ENCODE data around the gene SIGLEC15. TPM values are rescaled to one million over a fixed set of nuclear protein-coding genes. Genes with fewer than 3 reads are reported as not detected.
"Not testable (repeated sequence)": the region's sequence is repeated elsewhere in the genome, so short reads cannot be mapped to it uniquely, and the experiment has no call there.

Gene SIGLEC15
- total RNA-seq, 1 experiment from 2014 or later = 3.5 TPM

DNA sequence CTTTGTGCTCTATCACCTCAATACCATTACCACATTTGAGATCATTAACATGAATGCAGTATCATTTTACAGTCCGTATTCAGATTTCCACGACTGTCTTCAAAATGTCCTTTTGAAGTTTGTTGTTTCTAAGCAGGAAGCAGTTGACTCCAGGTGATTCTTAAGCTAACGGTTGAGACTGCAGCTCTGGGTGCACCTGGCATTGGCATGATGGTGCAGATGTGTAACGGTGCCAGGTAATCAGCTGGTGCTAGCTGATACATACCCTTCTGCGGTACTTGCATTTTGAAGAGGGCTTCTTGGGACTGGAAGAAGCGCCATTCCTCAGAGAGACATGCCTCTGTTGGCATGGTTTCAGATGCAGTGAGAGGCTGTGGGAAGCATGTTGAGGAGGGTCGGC, 19.5 kb downstream of the SIGLEC15 start:
- DNase-seq (ENCODE audit: low spot score) = no peak

DNA sequence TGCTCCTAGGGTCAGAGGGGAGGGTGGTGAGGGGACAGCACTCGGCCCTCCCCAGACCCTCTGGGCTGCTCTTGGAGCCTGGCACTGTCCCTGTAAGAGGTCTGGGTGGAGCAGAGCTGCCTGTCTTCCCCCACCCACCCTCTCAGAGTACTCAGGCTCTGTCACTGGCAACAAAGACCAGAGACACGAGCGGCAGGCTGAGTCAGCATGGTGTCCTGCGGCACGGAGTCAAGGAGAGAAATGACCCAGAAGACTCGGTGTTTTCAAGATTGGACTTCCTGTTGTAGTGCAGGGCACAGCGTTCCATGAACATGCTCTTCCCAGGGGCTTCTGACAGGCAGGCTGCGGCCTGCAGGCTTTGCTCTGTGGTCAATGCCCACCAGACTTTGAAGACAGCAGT, 19.9 kb downstream of the SIGLEC15 start:
- no peak for DNase-seq (ENCODE audit: low spot score)

DNA sequence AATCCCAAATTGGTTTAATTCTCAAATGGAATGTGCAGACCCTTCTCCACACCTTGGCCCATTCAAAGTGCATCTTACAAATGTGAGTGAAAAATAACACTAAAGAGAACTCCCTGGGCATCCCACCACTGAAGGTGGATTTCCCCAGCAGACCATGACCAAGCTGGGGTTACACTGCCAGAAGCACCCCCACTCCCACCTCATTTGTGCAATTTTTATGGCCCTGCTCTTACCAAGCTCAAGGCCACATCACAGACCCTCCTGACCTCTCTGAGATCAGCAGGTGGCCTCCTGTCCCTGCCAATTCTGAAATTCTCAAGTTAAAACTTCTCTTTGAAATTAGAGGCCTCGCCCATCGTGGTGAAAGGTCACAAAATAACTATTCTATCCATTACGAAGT, 21.6 kb downstream of the SIGLEC15 start:
- no peak for DNase-seq (ENCODE audit: low spot score)

DNA sequence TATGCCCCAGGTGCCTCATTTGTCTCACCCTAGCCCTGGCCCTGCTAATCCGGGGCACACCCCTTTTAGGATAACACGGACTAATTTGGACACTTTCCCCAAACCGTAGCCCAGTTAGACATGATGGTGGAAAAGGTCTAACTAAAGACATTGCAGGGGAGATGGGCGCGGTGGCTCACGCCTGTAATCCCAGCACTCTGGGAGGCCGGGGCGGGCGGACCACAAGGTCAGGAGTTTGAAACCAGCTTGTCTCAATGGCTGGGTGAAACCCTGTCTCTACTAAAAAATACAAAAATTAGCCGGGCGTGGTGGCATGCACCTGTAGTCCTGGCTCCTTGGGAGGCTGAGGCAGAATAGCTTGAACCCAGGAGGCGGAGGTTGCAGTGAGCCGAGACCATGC, 23.2 kb downstream of the SIGLEC15 start:
- DNase-seq (ENCODE audit: low spot score) = not testable (repeated sequence)

DNA sequence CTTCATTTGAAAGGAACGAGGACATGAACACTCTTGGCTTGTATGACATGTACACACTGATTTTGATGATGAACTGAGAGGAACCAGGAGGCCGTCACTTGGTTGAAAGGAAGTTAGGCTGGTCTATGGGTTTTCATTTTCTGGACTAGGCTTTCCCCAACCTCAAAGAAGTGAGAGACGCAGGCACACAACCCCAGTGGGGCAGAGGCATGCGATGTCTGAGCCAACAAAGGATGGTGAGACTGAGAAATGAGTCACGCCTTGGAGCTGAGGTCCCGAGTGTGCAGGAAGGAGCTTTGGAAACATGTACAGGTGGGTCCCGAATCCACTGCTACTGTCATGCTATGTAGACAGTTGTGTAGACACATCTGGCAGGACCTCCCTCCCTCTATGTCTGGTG, 24.1 kb downstream of the SIGLEC15 start:
- no peak for DNase-seq (ENCODE audit: low spot score)

DNA sequence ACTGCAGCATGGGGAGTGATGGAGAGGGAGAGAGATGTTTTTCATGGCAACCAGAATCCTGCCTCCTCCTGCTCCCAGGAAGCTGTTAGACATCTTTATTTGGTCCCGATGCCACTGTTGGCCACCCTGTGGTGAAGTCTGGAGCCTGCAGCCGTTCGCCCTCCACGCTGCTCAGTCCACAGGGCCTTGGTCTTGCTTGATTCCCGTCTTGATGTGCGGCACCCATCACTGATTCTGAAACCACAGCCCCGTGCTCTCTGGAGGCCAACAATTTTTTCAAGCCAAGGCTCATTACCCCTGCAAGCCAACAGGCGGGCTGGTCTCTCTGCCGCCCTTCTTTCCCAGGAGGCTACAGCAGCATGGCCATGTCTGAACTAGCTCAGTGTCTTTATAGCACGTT, 24.5 kb downstream of the SIGLEC15 start:
- DNase-seq (ENCODE audit: low spot score) = no peak

DNA sequence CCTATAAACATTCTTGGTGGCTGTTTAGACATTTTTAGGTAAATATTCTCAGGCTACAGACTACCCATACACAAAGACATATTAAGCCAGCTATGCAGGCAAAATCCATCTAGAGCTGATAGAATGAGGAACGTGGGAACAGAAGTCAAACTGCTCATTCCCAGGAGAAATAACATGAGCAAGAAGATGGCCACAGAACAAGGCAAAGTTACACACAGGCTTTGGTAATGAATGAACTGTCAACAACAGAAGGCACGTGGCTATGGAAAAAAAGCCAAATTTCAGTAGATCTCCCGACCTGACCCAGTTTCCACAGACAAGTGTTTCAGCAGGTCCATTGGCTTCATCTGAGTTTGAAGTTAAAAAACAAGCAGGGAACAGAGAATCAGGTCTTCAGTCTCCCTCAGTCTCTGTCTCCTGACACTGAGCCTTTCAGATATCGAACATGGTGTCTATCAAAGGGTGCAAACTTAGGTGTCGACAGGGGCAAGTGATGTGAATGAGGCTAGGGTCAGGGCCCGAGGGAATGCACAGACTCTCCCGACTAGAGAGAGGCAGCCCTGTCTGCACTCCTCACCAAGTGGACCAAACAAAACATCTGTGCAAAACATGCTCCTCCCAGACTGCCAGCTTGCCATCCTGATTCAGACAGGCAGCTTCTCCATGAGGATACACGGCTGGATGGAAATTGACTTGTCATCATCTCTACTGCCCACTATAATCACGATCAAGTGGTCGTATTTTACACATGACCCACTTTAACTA, 25.9 kb downstream of the SIGLEC15 start:
- no peak for DNase-seq (ENCODE audit: low spot score)

DNA sequence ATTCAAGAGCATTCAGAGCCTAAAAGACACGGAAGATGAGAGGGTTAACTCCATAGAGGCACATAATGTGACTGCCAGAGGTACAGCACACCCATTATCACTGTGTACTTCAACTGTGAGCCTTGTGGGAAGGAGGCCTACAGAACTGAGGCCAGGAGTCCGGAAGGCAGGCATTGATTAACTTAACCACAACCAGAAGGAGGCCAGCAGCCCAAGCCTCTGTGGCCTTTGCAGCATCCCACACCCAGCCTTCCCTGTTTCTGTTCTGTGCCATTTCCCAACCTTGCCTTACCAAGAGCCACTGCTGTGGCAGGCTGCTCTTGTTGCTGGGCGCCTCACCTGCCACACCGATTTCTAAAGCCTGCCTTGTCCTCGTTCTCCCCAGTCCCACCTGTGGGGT, 27.2 kb downstream of the SIGLEC15 start:
- DNase-seq (ENCODE audit: low spot score) = no peak

DNA sequence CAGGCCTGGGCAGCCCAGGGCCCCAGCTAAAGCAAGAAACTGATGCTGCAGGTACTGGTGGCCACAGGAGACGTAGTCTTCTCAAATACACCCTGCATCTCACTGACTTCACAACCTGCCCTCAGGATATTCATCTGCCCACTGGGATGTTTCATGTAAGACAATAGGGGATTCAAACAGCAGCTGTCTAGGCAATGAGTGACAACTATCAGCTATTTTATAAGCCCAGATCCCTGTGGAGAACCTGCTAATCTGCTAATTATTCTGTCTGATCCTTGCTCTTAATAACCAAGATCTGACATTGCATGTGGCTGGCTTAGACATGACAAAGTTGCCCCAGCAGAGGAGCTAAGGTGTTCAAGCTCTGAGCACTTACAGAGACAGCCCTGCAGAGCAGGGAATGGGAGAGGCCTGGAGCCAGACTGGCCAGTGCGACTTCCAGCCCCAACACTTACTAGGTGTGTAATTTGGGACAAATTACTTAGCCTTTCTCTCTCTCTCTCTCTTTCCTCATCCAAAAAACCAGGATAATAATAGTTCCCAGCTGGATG, 28.6 kb downstream of the SIGLEC15 start:
- no peak for DNase-seq (ENCODE audit: low spot score)

DNA sequence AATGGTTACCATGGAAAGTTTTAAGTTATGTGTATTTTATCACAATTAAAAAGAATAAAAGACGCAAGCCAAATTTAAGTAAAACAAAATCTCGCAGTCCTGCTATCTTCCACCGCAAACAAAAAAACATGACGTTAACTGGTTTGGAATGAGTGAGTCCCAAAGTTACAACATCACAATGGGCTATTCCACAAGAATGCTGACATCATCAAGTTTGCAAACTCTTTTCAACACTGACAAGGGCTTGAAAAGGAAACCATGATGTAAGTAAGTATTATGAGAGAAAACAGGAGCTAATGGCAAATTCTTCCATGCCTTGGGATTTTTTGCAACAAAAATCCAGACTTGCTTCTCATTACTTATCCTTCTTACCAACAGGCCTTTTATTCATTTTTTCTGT, 31.1 kb downstream of the SIGLEC15 start:
- DNase-seq (ENCODE audit: low spot score) = no peak

DNA sequence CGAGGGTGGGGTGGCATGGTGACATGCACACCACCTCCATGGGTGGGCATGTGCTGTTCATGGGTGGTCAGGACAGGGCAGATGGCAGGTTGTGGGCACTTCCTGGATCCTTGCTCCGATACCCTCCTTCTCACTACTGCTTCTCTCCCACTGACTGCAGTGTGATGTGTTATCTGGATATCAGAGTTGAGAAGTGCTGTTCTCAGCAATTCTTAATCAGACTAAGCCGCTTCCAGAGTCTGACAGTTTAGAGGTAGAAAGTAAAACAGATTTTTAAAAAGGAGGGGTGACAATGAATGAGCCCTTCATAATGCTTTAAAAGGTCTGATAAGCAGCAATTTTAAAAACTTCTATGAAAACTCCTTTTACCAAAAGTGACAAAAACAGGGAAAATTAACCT, 33.9 kb downstream of the SIGLEC15 start:
- no peak for DNase-seq (ENCODE audit: low spot score)

DNA sequence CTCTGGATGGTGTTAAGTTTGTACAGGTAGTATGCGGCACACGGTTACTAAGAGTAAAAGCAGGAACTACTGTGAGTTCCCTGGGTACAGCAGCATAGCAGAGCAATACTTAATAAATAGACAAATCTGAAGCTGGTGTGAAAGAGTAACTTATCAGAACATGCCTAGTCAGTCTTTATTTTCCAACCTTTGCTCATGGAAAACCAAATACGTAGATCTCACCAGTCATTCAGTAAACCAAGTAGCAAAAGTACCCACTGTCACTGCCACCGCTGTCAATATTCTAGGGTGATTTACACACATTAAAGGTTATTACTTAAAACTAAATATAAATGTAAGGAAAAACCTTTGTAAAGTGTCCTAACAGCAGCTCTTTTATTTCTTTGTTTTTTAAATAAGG, 35.0 kb downstream of the SIGLEC15 start:
- DNase-seq (ENCODE audit: low spot score) = no peak

DNA sequence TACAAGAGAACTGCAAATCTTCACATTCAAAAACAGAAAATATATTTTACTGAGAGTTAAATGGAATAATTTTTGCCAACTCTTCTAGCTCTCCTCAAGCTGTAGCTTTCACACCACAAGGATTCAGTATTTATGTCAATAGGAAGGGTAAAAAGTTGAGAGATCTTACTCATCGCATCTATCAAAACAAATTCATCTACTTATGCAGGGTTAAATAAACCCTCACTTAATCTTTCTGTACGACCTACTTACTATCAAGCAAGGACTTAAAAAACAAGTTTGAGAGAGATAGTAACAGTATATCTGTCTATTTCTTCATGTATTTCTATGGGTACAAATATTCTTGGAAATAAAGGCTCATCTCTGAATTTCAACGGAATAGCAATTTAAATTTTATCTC, 35.5 kb downstream of the SIGLEC15 start:
- no peak for DNase-seq (ENCODE audit: low spot score)

DNA sequence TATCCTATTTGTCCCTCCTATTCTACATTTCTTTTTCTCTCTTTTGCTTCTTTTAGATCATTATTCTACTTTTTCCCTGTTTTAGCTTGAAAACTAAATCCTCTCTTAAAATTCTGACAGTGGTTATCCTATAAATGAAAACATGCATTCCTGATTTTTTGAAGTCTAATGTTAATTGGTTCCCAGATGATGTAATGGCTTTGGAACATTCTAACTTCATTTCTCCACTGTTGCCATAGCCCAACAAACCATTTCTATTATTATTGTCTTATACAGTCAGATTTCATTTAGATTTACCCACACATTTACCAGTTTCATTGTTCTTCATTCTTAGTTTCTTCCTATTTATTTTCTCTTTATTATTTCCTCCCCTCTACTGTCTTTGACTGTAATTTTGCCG, 36.5 kb downstream of the SIGLEC15 start:
- no peak for DNase-seq (ENCODE audit: low spot score)

DNA sequence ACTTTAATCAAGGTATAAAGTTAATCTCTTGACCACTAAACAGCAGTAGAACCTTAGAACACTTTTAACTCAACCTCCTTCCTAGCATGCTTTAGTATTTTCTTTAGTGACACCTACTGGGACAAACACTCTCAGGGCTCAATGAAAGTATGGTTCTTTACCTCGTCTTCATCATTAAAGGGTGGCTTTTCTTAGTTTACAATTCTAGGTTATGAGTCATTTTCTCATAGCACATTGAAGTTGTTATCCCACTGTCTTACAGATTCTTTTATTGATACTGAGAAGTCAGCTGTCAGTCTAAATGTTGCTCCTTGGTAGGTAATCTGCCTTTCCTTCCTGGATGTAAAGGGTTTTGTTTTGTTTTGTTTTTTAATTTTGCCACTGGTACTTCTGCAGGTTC, 38.0 kb downstream of the SIGLEC15 start:
- no peak for DNase-seq (ENCODE audit: low spot score)

DNA sequence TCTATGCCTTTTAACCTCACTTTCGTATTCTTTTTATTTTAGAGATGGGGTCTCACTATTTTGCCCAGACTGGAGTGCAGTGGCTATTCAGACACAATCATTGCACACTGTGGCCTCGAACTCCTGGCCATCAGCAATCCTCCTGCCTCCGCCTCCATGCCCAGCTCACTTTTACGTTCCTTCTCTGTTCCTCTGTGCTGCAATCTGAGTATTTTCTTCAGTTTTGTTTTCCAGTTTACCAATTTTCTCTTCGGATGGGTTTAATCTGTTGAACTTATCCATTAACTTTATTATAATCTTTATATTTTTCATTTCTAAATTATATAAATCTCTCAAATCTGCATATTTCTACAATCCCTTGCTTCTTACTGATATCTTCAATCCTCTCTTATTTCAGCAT, 38.6 kb downstream of the SIGLEC15 start:
- DNase-seq (ENCODE audit: low spot score) = no peak

DNA sequence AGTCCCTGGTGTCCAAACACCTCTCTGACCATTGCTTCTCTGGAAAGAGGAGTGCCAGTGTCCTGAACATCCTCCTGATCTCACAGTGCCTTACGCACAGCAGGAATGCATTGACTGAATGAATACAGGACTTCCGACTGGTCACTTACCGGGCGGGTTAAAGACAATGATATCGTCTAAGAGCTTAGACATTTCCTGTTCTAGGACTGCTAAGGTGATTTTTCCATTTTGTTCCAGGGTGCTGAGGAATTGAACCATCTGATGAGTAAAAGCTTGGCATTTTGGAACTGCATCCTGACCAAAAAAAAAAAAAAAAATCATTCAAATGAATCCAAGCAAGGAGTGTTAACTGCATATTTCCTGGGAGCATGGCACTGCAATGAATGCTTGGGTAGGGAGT, 40.0 kb downstream of the SIGLEC15 start:
- DNase-seq (ENCODE audit: low spot score) = no peak

DNA sequence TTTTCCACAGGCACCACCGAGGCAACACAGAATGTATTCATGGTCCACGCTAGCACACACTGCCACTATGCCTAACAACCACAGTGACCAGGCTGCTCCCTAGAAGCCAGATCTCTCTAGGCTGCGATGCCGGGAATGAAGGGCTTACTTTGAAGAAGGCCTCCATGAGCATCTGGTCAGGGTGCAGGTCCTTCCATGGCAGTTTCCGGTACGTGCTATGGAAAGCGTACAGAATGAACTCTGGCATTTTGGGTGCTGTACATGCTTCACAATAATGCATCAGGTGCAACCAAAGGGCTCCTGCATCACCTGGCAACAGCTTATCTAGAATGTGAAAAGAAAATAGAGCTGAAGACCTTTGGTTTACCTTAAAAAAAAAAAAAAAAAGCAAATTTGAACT, 44.9 kb downstream of the SIGLEC15 start:
- DNase-seq (ENCODE audit: low spot score) = no peak

DNA sequence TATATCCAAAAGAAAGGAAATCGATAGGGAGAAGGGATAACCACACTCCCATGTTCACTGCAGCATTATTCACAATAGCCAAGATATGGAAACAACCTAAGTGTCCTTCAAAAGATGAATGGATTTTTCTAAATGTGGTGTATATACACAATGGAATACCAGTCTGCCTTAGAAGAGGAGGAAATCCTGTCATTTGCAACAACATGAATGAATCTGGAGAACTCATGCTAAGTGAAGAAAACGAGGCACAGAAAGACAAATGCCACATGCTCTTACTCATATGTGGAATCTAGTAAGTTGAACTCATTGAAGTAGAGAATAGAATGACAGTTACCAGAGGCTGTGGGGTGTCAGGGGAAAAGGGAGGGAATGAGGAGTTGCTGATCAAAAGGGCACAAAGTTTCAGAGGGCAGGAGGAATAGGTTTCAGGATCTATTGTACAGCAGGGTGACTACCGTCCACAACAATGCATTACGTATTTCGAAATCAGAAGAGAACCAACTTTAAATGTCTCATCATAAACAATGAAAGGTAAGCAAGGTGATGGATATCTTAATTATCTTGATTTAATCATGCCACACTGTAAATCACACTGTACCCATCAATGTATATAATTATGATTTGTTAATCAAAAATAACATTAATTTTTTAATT, 46.1 kb downstream of the SIGLEC15 start:
- no peak for DNase-seq (ENCODE audit: low spot score)

DNA sequence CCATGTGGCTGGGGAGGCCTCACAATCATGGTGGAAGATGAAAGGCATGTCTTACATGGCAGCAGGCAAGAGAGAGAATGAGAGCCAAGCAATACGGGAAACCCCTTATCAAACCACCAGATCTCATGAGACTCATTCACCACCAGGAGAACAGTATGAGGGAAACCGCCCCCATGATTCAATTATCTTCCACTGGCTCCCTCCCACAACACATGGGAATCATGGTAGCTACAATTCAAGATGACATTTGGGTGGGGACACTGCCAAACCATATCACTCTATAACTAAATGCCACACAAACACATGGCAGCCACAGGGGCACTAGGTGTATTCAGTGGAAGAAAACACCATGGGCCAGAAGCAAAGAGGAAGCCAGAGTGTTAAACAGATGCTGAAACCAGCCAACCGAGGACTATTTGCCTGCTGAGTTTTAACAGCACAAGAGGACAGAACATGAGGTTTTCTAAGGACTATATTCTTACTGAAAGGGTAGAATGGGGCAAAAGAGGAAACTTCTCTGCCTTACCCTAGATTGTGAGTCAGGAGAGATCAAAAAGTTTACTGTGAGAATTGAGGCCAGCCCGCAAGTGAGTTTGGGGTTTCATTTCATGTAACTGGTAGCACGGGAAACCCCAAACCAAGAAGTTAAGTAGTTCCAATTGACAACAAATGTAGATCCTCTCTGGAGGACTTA, 49.2 kb downstream of the SIGLEC15 start:
- no peak for DNase-seq (ENCODE audit: low spot score)

DNA sequence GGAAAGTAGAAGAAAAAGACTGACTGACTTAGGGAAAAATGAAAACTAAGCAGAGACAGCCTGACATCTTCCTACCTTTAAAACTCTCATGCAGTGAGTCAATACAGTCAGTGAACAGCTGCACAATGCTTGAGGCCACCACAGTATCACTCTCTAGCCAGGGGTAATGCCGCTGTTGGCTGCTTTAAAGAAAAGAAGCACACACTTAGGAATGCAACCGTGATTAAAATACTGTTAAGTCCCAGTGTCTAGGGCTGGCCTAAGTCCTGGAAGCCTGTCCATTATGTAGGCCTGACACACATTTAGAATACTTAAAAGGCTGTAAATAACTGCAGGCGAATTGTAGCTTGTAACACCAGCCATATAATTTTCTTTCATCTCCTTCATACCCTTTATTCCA, 50.7 kb downstream of the SIGLEC15 start:
- DNase-seq (ENCODE audit: low spot score) = no peak

DNA sequence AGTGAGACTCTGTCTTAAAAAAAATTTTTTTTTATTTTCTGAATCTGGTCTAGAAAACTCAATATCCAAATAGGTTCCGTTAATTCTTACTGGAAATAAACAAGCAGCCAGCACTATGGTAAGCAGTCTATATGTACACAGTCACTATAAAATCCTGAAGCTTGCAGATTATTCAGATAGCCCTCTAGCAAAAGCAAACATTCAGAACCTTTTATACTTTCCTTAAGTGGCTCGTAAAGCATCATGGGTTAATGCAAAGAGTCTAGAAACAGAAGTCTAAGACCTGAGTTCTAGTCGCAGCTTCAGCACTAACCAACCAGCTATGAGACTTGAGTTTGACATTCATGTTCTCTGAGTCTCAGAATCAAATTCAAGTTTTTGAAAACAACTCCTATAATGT, 51.9 kb downstream of the SIGLEC15 start:
- no peak for DNase-seq (ENCODE audit: low spot score)
